ENCODE measurements around the gene ZNF536. TPM values are rescaled to one million over a fixed set of nuclear protein-coding genes. Genes with fewer than 3 reads are reported as not detected.

The ZNF536 gene
- total RNA-seq, 1 experiment from 2014 or later: not detected

DNA sequence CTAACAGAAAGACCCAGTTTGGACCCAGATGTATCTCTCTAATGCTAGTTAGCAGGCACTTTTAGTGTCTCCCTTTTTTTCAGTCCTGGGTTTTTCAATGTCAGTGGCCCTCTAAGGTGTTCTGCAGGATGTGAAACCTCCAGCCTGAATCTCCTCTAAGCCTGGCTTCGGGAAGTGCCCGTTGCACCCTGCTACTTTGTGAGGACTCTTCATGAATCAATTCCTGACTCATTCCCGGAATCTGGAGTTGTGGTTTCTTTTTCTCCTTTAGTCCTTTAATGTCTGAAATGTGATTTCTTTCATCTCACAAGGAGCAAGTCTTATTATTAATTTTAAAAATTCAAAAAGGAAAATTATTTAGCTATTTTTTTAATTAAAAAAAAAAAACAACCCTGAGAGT, 116.0 kb downstream of the ZNF536 start:
- Mint-ChIP-seq H3K27ac (ENCODE audit: unreplicated experiment) (no peak overlapping the region), H3K4me3 (ENCODE audit: unreplicated experiment) (no peak overlapping the region), H3K4me1 (ENCODE audit: low read depth, unreplicated experiment) (no peaks in the 10 kb centered on the region), H3K36me3 (ENCODE audit: insufficient read depth, unreplicated experiment) (peaks cover 2% of the 10 kb centered on the region), H3K9me3 (ENCODE audit: unreplicated experiment) (no peaks in the 10 kb centered on the region), H3K27me3 (ENCODE audit: insufficient read depth, unreplicated experiment) (peaks cover 18% of the 10 kb centered on the region)
- H3K4me3 ChIP-seq (ENCODE audit: low read depth, low read length): no peak overlapping the region
- H3K4me1 ChIP-seq: no peaks in the 10 kb centered on the region
- no peaks in the 10 kb centered on the region for H3K27me3 ChIP-seq (replicated peaks; ENCODE audit: control insufficient read depth, insufficient read depth, low read length)
- TF ChIP-seq, protein P1, sequence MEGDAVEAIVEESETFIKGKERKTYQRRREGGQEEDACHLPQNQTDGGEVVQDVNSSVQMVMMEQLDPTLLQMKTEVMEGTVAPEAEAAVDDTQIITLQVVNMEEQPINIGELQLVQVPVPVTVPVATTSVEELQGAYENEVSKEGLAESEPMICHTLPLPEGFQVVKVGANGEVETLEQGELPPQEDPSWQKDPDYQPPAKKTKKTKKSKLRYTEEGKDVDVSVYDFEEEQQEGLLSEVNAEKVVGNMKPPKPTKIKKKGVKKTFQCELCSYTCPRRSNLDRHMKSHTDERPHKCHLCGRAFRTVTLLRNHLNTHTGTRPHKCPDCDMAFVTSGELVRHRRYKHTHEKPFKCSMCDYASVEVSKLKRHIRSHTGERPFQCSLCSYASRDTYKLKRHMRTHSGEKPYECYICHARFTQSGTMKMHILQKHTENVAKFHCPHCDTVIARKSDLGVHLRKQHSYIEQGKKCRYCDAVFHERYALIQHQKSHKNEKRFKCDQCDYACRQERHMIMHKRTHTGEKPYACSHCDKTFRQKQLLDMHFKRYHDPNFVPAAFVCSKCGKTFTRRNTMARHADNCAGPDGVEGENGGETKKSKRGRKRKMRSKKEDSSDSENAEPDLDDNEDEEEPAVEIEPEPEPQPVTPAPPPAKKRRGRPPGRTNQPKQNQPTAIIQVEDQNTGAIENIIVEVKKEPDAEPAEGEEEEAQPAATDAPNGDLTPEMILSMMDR (IDR thresholded peaks at IDR 0.05; ENCODE audit: insufficient read depth in 1 of 2, low read depth in 1 of 2, low read length in 1 of 2, severe bottlenecking in 1 of 2, unreplicated experiment in 1 of 2): no peak
- DNase-seq: no peak
- no peaks in the 10 kb centered on the region for H3K36me3 ChIP-seq (ENCODE audit: control insufficient read depth, insufficient read depth, low read length)
- POLR2A ChIA-PET: interaction anchor here (0.6 kb wide), 2 partner anchors 102 to 215 kb away, joined by 3 to 4 read pairs; no protein-coding TSS in a partner anchor
- intact Hi-C loops (cut with micrococcal nuclease; ENCODE audit: unreplicated experiment): no loop called here
- CTCF ChIA-PET: interaction anchor here (0.6 kb wide), 1 partner anchor 97 kb away, joined by 4 read pairs; no protein-coding TSS in a partner anchor
- BruUV-seq (replicated peaks): no TSS peak
- no peaks in the 10 kb centered on the region for H3K9me3 ChIP-seq

DNA sequence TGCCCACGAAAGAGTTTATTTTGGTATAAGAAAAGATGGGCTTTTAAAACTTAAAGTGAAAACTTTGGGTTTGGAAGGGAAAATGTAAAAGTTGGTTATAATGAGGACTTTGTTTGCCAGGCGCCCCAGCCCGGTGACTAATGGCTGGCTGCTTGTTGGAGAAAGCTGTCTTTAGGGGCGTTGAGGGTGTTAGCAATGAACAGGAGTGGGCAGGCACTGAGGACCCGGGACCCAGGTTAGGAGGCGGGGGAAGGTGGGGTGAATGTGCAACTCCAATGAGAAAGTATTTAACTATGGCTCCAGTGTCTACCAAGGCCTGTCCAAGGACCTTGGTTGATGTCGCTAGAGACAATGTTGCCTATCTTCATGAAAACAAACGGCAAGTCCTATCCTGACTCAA, 118.6 kb downstream of the ZNF536 start:
- TF ChIP-seq, protein P1 (IDR thresholded peaks at IDR 0.05; ENCODE audit: insufficient read depth in 1 of 2, low read depth in 1 of 2, low read length in 1 of 2, severe bottlenecking in 1 of 2, unreplicated experiment in 1 of 2): no peak
- Histone ChIP-seq H3K27me3 (replicated peaks; ENCODE audit: control insufficient read depth, insufficient read depth, low read length) (no peaks in the 10 kb centered on the region), H3K4me1 (no peaks in the 10 kb centered on the region), H3K36me3 (ENCODE audit: control insufficient read depth, insufficient read depth, low read length) (no peaks in the 10 kb centered on the region), H3K9me3 (no peaks in the 10 kb centered on the region), H3K4me3 (ENCODE audit: low read depth, low read length) (no peak overlapping the region)
- Mint-ChIP-seq H3K4me1 (ENCODE audit: low read depth, unreplicated experiment) (no peaks in the 10 kb centered on the region), H3K9me3 (ENCODE audit: unreplicated experiment) (no peaks in the 10 kb centered on the region), H3K4me3 (ENCODE audit: unreplicated experiment) (no peak overlapping the region), H3K27ac (ENCODE audit: unreplicated experiment) (no peak overlapping the region), H3K36me3 (ENCODE audit: insufficient read depth, unreplicated experiment) (no peaks in the 10 kb centered on the region), H3K27me3 (ENCODE audit: insufficient read depth, unreplicated experiment) (peaks cover 25% of the 10 kb centered on the region)
- CTCF ChIA-PET: no interaction called here
- intact Hi-C loops (cut with micrococcal nuclease; ENCODE audit: unreplicated experiment): no loop called here
- POLR2A ChIA-PET: no interaction called here
- BruUV-seq (replicated peaks): no TSS peak
- no peak for DNase-seq

DNA sequence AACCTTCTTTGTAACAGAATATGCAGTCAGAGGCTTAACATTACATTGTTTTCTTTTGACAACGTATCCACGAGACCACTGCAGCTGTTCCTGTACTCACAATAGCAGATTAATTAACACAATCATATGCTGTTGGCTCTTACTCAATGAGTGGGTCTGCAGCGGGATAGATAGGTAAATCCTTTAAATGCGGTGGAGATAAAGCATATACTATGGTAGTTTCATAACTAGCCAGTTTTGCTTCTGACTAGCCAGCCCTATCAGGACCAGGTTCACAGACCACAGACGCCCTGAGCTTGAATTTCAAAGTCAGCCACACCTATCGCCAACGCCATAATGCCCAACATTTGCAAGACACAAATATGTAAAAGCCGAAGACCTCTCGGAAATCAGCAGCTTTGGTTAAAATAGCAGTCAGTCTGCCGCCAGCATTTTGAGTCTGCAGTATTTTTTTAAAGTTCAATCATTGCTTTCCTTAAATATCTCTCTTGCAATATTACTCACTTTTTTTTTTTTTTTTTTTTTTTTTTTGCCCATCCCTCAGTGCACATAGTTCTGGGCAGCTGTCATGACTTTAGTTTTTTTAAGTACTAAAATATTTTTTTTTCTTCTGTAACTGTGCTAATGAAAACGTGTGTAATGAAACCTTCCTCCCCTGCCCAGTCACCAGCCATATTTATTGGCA, 120.5 kb downstream of the ZNF536 start:
- Histone ChIP-seq H3K27me3 (replicated peaks; ENCODE audit: control insufficient read depth, insufficient read depth, low read length) (no peaks in the 10 kb centered on the region; the same call in 1 of the 2 replicates), H3K36me3 (ENCODE audit: control insufficient read depth, insufficient read depth, low read length) (no peaks in the 10 kb centered on the region), H3K9me3 (no peaks in the 10 kb centered on the region), H3K4me1 (no peaks in the 10 kb centered on the region), H3K4me3 (ENCODE audit: low read depth, low read length) (no peak overlapping the region)
- Mint-ChIP-seq H3K27ac (ENCODE audit: unreplicated experiment) (no peak overlapping the region), H3K36me3 (ENCODE audit: insufficient read depth, unreplicated experiment) (no peaks in the 10 kb centered on the region), H3K27me3 (ENCODE audit: insufficient read depth, unreplicated experiment) (peaks cover 27% of the 10 kb centered on the region), H3K4me1 (ENCODE audit: low read depth, unreplicated experiment) (no peaks in the 10 kb centered on the region), H3K4me3 (ENCODE audit: unreplicated experiment) (no peak overlapping the region), H3K9me3 (ENCODE audit: unreplicated experiment) (no peaks in the 10 kb centered on the region)
- POLR2A ChIA-PET: no interaction called here
- CTCF ChIA-PET: no interaction called here
- no peak for DNase-seq
- TF ChIP-seq, protein P1 (IDR thresholded peaks at IDR 0.05; ENCODE audit: insufficient read depth in 1 of 2, low read depth in 1 of 2, low read length in 1 of 2, severe bottlenecking in 1 of 2, unreplicated experiment in 1 of 2): no peak
- no TSS peak for BruUV-seq (replicated peaks)
- intact Hi-C loops (cut with micrococcal nuclease; ENCODE audit: unreplicated experiment): no loop called here
